GM21381 (cell line): Measurements from ENCODE around the gene KCNMA1.
"Not testable (repeated sequence)": the region's sequence is repeated elsewhere in the genome, so short reads cannot be mapped to it uniquely, and the experiment has no call there.

ENCODE experiments used
- ATAC-seq: cut with Tn5 transposase; IDR thresholded peaks from one replicate; pipeline ENCODE4 v1.9.1; 2021; ENCODE audit warnings: mild to moderate bottlenecking, moderate library complexity; ENCODE audit not compliant: unreplicated experiment

The KCNMA1 gene

DNA sequence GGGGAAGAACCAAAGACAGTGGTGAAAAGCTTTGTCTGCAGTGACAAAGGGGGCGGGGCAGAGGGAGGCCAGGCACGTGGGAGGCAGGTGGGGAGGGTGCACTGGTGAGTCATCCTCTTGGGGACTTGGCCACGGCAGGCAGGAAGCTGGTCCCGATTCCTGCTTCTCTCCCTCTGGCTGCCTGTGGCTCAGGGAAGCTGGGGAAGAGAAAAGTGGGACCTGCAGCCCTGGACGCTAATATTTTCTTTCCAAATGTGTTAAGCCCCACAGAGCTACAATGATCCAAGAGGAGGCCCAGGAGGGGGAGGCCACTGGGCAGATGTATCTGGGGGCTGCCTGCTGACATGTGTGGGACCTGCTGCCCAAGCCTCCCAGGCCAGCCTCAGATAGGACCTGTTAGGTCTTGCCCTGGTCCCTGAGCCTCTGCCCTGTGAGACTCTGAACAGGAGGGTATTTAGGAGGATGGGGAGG lies 231.8 kb downstream of the KCNMA1 start:
- peak; percentile 47 for ATAC-seq

DNA sequence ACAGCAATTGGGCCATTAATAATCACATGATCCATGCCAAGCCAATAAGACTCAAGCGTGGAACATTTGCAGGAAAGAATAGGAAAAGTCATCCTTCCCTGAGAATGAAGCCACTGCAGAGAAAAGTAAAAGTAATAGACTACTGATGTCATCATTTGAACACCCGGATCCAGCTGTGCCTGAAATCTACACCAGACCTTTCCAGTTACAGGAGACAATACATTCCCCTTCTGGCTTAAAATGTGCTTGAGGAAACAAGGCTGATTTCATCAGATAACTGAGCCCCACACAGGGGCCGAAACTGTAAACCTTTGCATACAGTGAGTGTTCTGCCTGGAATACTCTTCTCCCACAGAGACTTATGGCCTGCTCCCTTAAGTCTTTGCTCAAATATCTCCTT lies 232.8 kb downstream of the KCNMA1 start:
- ATAC-seq = no peak

- no peak for ATAC-seq
Observed at GRCh38 chr10:77403761-77404160, 233.8 kb downstream of the KCNMA1 start.

DNA sequence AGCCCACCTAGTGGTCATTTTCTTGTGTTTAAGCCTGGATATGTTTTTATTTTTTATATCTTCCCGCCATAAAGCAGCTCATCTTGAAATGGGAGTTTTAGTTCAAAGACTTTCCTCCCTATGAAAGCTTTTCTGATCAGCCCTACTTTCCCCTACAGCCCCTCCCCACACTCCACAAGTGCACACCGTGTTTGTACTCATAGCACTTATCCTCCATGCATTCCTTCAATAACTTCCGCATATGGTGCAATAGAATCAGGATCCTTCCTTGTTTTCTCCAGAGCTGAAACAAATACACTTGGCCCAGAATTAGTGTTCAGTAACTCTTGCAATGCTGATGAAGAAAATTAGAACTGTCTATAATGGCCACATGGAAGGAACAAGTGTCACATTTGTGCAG lies 235.9 kb downstream of the KCNMA1 start:
- no peak for ATAC-seq

GRCh38 chr10:77400033-77400432 lies 237.6 kb downstream of the KCNMA1 start:
- no peak for ATAC-seq

- no peak for ATAC-seq
Observed at GRCh38 chr10:77398986-77399755, 238.4 kb downstream of the KCNMA1 start.

GRCh38 chr10:77398558-77398957 lies 239.1 kb downstream of the KCNMA1 start:
- no peak for ATAC-seq

- no peak for ATAC-seq
Observed at GRCh38 chr10:77397103-77397502, 240.5 kb downstream of the KCNMA1 start.

- ATAC-seq = no peak
Observed at GRCh38 chr10:77396290-77396689, 241.3 kb downstream of the KCNMA1 start.

GRCh38 chr10:77393821-77394501 lies 243.6 kb downstream of the KCNMA1 start:
- no peak for ATAC-seq

GRCh38 chr10:77393411-77393810 lies 244.2 kb downstream of the KCNMA1 start:
- no peak for ATAC-seq

DNA sequence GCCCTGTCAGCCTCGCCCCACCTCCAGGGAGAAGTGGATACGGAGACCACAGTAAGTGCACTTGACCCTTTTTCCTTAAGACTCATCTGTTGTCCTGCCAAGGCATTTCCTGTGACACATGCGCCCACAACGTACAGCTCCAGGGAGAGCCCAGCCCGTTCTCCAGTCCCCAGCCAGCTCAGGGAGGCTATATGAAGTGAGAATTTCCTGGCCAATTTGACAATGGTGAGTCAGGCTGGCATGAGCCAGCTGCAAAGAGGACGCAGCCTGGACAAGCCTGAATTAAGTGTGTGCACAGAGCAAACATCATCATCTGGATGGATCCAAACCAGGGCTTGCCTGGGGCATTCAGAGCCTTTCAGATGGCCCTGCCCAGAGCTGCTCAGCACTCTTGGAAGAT lies 244.8 kb downstream of the KCNMA1 start:
- no peak for ATAC-seq

DNA sequence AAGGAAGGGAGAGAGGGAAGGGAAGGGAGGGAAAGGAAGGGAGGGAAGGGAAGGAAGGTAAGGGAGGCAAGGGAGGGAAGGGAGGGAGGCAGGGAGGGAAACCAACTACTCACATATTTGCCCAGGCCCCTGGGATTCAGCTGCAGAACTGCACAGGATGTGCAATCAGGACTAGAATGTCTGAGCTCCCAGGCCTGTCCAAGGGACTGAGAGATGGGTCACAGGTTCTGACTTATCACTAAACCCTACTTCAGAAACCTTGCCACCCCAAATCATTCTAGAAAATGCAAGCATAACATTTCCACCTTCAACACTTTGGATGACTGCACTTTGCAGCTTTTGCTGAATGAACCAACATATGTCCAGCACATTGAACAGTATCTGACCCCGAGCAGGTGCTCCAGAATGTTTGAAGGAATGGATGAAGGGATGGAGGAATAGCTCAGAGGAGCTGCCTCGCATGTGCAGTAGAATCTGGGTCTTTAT lies 245.3 kb downstream of the KCNMA1 start:
- no peak for ATAC-seq

GRCh38 chr10:77391605-77392235 lies 245.9 kb downstream of the KCNMA1 start:
- ATAC-seq = no peak

- no peak for ATAC-seq
Observed at GRCh38 chr10:77390481-77390891, 247.1 kb downstream of the KCNMA1 start.

GRCh38 chr10:77388571-77389100 lies 249.0 kb downstream of the KCNMA1 start:
- no peak for ATAC-seq

GRCh38 chr10:77387701-77388100 lies 249.9 kb downstream of the KCNMA1 start:
- not testable (repeated sequence) for ATAC-seq

GRCh38 chr10:77387247-77387646 lies 250.4 kb downstream of the KCNMA1 start:
- ATAC-seq = no peak

DNA sequence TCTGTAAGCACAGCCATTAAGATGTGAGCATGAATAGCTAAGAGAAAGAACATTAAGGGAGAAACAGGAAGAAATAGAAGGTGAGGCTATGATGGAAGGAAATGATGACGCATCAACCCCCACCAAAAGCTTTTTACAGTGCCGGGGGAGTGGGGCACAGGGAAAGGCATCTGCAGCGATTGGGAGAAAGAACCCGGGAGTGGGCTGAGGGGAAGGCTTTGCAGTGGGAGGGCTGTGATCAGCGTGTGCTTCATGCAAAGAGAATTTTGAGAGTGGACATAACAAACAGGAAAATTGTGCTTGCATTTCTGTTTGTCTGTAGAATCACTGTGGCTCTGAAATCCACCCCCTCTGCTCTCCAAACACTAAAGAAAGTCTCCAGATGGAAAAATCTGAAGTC lies 250.8 kb downstream of the KCNMA1 start:
- ATAC-seq = no peak

GRCh38 chr10:77386365-77386764 lies 251.2 kb downstream of the KCNMA1 start:
- ATAC-seq = no peak

DNA sequence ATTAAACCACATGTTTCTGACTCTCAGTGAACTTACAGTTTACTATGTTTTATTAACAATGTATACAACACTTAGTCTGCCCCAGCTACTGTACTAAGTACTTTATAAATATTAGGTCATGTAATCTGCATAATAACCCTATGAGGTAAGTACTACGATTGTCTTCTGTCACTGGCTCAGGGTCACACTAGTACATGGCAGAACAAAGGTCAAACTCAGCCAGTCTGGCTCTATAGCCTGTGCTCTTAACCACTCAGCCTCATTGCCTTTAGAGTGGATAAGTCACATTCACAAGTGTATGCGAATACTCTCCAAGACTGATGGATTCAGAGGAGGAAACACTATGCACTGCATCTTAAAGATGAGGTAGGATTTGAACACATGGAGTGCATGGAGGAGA lies 252.3 kb downstream of the KCNMA1 start:
- ATAC-seq = no peak
